A549 treated with Hydrocortisone at 1 μM for 4 hours (cell line): Measurements from ENCODE around the gene TAF9B. TPM values are rescaled to one million over a fixed set of nuclear protein-coding genes. Genes with fewer than 3 reads are reported as not detected.

Experiments
- total RNA-seq: library from RNA; stranded (reverse); fragments of 200-300 nt; extraction: Qiagen RNA extraction; gene quantifications from 5 replicates; pipeline ENCODE4 v1.2.3, GENCODE V29; 2022

TAF9B gene, protein sequence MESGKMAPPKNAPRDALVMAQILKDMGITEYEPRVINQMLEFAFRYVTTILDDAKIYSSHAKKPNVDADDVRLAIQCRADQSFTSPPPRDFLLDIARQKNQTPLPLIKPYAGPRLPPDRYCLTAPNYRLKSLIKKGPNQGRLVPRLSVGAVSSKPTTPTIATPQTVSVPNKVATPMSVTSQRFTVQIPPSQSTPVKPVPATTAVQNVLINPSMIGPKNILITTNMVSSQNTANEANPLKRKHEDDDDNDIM
- 10.3 to 15.0 TPM (median 11.8 TPM) in 5 replicates for total RNA-seq

GRCh38 chrX:78139160-78140123 lies at the start of gene TAF9B:
Gene TAF9B, minus strand, starts transcription at chrX:78139650. Its CDS starts 39 bp downstream, at chrX:78139611.

GRCh38 chrX:78103623-78104446 lies 35.6 kb downstream of the TAF9B start, which contains the start of gene PGK1:
Gene PGK1, plus strand, starts transcription at chrX:78104248. Its CDS starts 93 bp downstream, at chrX:78104341.

Other genes with a start within 250 kb of the TAF9B start
- gene MAGT1, start 244.2 kb downstream of the TAF9B start, total RNA-seq = 33.1 to 54.6 TPM (median 40.7 TPM) in 5 replicates
- gene COX7B, start 240.2 kb downstream of the TAF9B start, total RNA-seq = 553 to 616 TPM (median 586 TPM) in 5 replicates
- gene ATP7A, start 229.0 kb downstream of the TAF9B start, total RNA-seq = 2.6 to 4.7 TPM (median 3.5 TPM) in 5 replicates
- gene PGAM4, start 170.0 kb downstream of the TAF9B start, total RNA-seq = 0.17 to 0.37 TPM (median 0.22 TPM) in 4 of 5 replicates, not detected in the other
- 581 to 636 TPM (median 607 TPM) in 5 replicates for gene PGK1, start 35.4 kb downstream of the TAF9B start, total RNA-seq
- gene CYSLTR1, start 188.0 kb upstream of the TAF9B start, total RNA-seq = not detected in 5 replicates